PC-3 (cell line): ENCODE data around the gene CHST11.

Experiments used
- EZH2 ChIP-seq: fragments of 300-600 bp; sonication (generic); IDR thresholded peaks from one replicate; pipeline ENCODE4 v1.6.1; 2017; ENCODE audit warnings: antibody characterized with exemption, mild to moderate bottlenecking, low read length; ENCODE audit not compliant: unreplicated experiment
- EZH2phosphoT487 ChIP-seq: fragments of 300-600 bp; sonication (generic); IDR thresholded peaks from 2 replicates; pipeline ENCODE4 v1.6.1; 2018; ENCODE audit warnings: mild to moderate bottlenecking, antibody characterized with exemption, low read length, borderline replicate concordance
- TF ChIP-seq, protein P1 (sequence below): fragments of 300-600 bp; sonication (generic); conservative IDR thresholded peaks from 2 replicates; pipeline ENCODE4 v1.5.1; 2017; ENCODE audit warnings: antibody characterized with exemption, low read depth, mild to moderate bottlenecking, low read length

DNA sequence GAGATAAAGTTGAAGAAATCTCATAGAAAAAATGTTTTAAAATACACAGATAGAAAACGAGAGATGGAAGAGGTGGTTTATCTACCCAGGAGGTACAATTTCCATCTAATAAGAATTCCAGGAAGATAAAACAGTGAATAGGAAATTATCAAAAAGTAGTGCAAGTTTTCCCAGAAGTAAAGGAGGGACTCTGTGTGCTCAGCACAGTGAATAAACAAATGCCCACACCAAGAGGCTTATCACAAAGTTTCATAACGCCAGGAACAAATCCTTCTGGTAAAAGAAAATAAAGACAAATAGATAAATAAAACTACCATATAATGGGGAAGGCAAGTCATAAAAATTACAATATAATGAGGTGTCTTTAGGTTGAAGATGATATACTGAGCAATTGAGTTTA is 322.4 kb downstream of the CHST11 start:
- TF ChIP-seq, protein P1, sequence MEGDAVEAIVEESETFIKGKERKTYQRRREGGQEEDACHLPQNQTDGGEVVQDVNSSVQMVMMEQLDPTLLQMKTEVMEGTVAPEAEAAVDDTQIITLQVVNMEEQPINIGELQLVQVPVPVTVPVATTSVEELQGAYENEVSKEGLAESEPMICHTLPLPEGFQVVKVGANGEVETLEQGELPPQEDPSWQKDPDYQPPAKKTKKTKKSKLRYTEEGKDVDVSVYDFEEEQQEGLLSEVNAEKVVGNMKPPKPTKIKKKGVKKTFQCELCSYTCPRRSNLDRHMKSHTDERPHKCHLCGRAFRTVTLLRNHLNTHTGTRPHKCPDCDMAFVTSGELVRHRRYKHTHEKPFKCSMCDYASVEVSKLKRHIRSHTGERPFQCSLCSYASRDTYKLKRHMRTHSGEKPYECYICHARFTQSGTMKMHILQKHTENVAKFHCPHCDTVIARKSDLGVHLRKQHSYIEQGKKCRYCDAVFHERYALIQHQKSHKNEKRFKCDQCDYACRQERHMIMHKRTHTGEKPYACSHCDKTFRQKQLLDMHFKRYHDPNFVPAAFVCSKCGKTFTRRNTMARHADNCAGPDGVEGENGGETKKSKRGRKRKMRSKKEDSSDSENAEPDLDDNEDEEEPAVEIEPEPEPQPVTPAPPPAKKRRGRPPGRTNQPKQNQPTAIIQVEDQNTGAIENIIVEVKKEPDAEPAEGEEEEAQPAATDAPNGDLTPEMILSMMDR: no peak
- no peak for TF ChIP-seq EZH2
- no peak for TF ChIP-seq EZH2phosphoT487
